GM18526 (cell line): ENCODE measurements around the gene SSNA1.
A peak's percentile ranks its signal among the peaks of the same experiment; 100 is the strongest.

Source experiments
- POLR2A ChIP-seq: IDR thresholded peaks from 3 replicates; pipeline ENCODE4 v1.6.1; 2011; ENCODE audit not compliant: insufficient read length; ENCODE audit errors: extremely low read depth

The SSNA1 gene

DNA sequence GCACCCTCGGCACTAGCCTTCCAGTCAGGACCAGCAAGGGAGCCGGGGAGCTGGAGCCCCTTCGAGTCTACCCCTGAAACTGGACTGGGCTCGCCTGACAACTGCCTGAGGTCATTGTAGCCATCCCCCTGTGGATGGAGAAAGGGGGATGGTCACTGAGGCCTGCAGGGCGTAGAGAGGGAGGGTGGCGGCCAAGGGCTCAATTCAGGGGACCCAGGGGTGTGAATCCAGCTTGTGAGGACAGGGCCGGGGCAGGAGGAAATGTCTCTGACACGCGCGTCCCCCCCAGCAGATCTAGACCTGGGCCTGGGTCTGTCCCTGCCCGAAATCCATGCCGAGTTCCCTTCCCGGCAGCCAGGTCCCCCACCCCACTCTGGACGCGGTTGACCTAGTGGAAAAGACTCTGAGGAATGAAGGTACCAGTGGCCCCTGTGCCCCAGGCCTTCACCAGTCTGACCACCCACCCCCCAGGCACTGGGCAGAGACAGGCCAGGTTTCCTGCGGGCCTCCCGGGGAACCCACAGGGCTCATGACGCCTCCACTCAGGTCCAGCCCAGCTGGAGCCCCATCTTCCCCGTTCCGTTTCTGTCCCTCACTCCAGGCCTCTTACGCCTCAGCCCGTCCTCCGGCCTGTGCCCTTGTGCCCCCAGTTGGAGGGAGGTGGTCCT, 43.0 kb downstream of the SSNA1 start:
- TF ChIP-seq POLR2A: no peak

DNA sequence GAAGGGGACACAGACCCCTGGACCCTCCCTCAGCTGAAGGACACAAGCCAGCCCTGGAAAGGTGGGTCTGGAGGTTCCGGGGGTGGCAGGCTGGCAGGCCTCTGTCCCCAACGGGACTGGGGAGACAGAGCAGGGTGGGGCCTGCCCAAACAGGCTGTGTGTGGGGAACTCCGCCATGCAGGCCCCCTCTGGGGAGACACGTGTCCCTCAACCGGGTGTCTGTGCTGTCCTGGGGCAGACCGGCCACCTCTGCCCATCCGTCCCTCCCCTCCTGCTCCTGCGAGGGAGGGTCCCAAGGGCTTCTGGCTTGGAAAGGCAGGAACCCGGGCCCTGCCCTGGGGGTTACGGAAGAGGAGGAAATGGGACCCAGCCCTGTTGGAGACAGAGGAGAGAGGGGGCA, 43.6 kb downstream of the SSNA1 start:
- TF ChIP-seq POLR2A: no peak

DNA sequence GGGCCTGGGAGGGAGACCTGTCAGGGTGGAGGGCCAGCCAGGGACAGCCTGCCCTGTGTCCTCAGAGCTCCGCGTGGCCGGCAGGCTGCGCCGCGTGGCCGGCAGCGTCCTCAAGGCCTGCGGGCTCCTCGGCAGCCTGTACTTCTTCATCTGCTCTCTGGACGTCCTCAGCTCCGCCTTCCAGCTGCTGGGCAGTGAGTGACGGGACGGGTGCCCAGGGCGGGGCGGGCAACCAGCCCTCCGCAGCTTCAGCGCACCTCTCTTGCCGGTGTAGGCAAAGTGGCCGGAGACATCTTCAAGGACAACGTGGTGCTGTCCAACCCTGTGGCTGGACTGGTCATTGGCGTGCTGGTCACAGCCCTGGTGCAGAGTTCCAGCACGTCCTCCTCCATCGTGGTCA, 44.0 kb downstream of the SSNA1 start:
- no peak for TF ChIP-seq POLR2A

DNA sequence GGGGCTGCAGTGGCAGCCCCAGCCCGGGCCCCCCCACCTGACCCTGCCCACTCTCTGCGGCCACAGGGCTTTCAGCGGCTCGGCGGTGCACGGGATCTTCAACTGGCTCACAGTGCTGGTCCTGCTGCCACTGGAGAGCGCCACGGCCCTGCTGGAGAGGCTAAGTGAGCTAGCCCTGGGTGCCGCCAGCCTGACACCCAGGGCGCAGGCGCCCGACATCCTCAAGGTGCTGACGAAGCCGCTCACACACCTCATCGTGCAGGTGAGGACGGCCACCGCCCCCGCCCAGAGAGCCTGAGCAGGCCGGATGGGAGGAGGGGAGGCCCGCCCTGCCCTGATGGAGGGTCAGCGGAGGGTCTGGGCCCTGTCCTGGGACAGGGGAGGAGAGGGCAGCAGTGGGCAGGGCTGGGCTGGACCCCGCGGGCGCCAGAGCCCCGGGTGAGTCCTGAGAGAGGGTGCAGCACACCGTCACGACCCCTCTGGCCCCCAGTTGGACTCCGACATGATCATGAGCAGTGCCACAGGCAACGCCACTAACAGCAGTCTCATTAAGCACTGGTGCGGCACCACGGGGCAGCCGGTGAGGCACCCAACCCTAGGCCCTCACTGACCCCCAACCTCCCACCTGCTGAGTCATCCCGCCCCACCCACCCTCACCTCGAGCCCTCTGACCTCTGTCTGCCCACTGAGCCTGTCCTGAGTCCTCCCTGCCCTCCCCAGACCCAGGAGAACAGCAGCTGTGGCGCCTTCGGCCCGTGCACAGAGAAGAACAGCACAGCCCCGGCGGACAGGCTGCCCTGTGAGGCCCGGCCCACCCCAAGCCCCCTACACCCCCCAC, 44.9 kb downstream of the SSNA1 start:
- TF ChIP-seq POLR2A: no peak

DNA sequence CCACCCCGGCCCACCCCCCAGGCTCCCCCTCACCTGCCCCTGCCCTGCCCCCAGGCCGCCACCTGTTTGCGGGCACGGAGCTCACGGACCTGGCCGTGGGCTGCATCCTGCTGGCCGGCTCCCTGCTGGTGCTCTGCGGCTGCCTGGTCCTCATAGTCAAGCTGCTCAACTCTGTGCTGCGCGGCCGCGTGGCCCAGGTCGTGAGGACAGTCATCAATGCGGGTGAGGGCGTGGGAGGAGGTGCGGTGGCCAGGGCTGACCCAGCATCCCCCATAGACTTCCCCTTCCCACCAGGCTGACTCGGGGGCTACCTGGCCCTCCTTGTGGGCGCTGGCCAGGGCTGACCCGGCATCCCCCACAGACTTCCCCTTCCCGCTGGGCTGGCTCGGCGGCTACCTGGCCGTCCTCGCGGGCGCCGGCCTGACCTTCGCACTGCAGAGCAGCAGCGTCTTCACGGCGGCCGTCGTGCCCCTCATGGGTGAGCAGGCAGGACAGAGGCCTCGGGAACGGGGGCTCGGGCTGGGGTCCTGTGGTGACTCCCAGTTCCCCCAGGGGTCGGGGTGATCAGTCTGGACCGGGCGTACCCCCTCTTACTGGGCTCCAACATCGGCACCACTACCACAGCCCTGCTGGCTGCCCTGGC, 45.7 kb downstream of the SSNA1 start:
- no peak for TF ChIP-seq POLR2A

DNA sequence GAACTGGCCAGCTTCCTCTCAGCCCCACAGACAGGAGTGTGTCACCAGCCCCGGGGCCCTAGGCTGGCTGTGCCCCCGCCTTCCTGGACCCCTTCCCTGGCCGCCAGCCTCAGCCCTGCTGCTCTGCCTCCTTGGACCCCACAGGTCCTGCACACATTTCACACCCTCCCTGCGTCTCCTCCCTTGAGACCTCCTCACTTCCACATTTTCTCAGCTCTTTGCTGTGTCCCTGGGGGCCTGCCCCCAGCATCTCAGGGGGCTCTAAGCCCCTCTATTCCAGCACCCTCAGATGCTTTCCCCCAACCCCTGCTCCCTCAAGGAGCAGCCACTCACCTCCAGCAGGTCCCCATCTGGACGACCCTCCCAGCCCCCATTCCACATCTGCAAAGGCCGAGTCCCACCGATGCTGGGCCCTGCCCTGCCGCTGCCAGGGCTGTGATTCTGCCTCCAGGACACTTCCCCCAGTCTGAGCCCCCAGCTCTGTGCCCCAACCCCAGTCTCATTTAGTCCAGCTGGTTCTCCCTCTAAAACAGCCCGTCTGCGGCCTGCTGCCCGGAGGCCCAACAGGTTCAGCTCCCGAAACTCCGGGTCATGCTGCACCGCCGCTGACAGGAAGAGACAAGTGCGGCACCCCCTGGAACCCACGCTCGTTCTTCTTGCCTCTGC, 46.4 kb downstream of the SSNA1 start:
- no peak for TF ChIP-seq POLR2A

DNA sequence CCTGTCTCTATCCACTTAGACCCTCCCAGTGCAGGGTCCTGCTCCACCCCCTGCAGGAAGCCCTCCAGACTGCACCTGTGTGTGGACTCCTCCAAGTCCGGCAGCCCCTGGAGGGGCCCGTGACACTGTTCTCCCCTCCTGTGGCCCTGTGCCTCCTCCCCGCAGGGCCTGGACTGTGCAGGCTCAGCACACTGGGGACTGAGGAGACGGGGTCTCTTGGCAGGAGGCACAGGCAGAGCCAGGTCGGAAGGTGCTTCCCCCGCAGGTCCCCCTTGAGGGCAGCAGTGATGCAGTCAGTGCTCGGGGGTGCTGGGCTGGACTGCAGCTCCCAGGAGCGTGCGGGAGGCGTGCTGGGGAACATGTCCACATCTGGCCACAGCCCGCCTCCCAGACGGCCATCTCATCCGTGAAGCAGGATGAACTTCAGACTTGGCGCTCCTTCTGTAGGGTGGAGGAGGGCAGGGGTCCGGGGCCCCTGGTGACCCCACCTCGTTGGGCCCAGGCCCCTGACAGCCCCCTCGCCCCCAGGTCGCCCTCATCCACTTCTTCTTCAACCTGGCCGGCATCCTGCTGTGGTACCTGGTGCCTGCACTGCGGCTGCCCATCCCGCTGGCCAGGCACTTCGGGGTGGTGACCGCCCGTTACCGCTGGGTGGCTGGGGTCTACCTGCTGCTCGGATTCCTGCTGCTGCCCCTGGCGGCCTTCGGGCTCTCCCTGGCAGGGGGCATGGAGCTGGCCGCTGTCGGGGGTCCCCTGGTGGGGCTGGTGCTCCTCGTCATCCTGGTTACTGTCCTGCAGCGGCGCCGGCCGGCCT, 47.2 kb downstream of the SSNA1 start:
- no peak for TF ChIP-seq POLR2A

DNA sequence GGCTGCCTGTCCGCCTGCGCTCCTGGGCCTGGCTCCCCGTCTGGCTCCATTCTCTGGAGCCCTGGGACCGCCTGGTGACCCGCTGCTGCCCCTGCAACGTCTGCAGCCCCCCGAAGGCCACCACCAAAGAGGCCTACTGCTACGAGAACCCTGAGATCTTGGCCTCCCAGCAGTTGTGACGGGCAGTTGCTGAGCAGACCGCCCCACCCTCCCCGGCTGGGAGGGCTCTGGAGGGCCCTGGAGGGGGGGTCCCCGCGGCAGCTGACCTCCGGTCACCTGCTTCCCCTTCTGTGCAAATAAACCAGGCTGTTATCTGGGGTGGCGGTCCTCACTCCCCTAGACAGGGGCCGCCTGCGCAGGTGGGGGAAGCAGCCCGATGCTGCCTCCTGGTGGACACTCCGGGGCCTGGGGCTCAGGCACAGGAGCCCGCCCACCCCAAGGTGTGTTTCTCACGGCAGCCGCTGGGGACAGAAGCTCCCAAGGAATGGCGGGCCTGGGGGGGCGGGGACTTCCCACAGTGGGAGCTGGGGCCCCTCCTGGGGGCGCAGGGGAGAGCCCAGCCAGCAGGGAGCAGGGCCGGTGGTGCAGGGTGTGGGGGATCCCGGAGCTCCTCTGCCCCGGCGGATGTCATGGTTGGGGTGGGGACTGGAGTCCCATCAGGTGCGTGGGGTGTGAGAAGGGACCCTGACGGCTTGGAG, 47.9 kb downstream of the SSNA1 start:
- peak; percentile 29 for TF ChIP-seq POLR2A

DNA sequence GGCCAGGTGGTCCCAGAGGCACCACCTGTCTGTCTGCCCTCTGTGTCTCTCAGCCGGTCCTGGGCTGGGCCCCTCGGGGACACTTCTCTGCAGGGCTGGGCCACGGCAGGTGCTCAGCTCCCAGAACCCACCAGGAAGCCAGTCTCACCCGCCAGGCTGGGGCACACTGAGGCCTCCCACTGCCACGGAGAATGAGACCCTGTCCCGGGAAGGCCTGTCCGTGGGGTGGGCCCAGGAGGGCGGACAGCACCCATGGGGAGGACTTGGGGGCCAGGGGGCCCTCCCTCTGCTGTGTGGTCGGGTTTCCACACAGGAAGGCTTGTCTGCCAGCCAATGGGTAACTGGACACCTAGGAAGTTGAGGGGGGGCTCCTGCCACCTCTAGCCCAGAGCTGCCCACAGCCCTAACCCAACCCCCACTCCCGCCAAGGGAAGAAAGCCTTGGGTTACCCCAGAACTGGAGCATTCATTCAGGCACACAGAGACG, 48.5 kb downstream of the SSNA1 start:
- no peak for TF ChIP-seq POLR2A

DNA sequence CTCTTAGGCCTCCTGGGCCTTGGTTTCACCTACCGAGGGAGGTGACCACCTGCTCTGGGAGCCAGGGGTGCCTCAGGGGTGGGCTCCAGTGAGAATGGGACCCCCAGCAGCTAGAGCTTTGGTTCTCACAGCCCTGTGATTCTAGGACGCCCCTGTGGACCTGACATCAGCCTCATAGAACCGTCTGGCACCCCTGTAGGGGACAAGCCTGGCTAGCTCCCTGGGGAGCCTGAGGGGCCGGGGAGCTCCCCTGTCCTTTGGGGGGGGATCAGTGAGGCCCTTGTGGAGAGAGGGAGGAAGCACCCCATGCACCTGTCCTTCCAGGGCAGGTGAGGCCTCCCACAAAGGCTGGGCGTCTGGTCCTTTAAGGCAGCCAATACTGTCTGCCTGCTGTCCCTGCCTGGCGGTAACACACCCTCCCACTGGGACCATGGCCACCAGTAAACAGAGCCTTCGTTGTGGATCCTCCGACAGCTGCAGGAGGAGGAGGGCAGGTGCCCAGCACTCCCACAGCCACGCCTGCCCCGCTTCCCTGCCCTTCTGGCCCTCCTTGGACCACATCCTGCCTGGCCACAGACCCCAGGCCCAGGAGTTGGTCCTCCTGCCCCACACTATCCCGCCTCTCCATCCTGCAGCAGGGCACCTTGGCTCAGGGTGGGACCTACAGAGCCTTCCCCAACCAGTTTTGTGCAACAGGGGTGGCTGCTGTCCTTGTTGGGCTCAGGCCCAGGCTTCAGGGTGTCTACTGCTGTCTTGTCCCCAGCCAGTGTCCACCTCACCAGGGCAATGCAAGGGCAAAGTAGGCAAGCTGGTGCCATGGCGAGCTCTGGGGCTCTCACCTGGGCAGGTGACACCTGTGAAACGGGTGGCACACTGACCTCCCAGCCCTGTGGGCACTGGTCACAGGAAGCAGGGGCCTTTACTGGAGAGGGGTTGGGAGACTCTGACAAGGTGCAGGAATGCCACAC, 49.6 kb downstream of the SSNA1 start:
- no peak for TF ChIP-seq POLR2A
